Lower lobe of right lung (tissue), 2 donors: ENCODE results near the gene PRKD3. TPM values are rescaled to one million over a fixed set of nuclear protein-coding genes. Genes with fewer than 3 reads are reported as not detected.

Experiments used
- ATAC-seq, 2 donors: fragments of 200-7000 bp; cut with Tn5 transposase; one replicate each; pipeline ENCODE4 v1.9.1; 2020 to 2022; ENCODE audit warnings: mild to moderate bottlenecking in 2 of 2, moderate library complexity in 2 of 2
- DNase-seq: peaks from one replicate; pipeline ENCODE4 v3.0.0-alpha.2; 2020
- H3K27ac ChIP-seq: fragments of 200-600 bp; one replicate; pipeline ENCODE4 v1.8.0; 2022
- H3K27me3 ChIP-seq: fragments of 200-600 bp; one replicate; pipeline ENCODE4 v1.8.0; 2022; ENCODE audit warnings: low read depth
- H3K36me3 ChIP-seq: fragments of 200-600 bp; one replicate; pipeline ENCODE4 v1.8.0; 2022; ENCODE audit warnings: mild to moderate bottlenecking
- H3K4me1 ChIP-seq: fragments of 200-600 bp; one replicate; pipeline ENCODE4 v1.8.0; 2022
- H3K4me3 ChIP-seq: fragments of 200-600 bp; one replicate; pipeline ENCODE4 v1.8.0; 2022; ENCODE audit warnings: mild to moderate bottlenecking
- H3K9me3 ChIP-seq: fragments of 200-600 bp; one replicate; pipeline ENCODE4 v1.8.0; 2022
- intact Hi-C: fragments of 100-400 bp; cut with DNase I; formaldehyde crosslinking; loops from one replicate; pipeline ENCODE4 v1.11.0; 2022
- total RNA-seq: library from RNA; stranded (reverse); fragmentation: NEBNext Ultra II Directional; extraction: Animal tissue kit (Norgen Biotek cat#: 25700); gene quantifications from one replicate; pipeline ENCODE4 v1.2.1, GENCODE V29; 2021
- TF ChIP-seq, protein P1 (sequence below): fragments of 200-600 bp; IDR thresholded peaks from one replicate; pipeline ENCODE4 v1.8.0; 2022; ENCODE audit warnings: antibody characterized with exemption, mild to moderate bottlenecking
- donor health status: DM: no; HTN: yes; CAD: no; lungs with severe emphysema.

PRKD3 gene
- total RNA-seq, 1 donor from 2014 or later: 39.3 TPM

- Histone ChIP-seq H3K27me3 (no peaks in the 10 kb centered on the region), H3K27ac (no peak overlapping the region), H3K4me3 (no peak overlapping the region), H3K9me3 (no peaks in the 10 kb centered on the region), H3K36me3 (no peaks in the 10 kb centered on the region), H3K4me1 (no peaks in the 10 kb centered on the region)
- ATAC-seq (no peak), DNase-seq (no peak)
- intact Hi-C loops: no loop called here
- TF ChIP-seq, protein P1, sequence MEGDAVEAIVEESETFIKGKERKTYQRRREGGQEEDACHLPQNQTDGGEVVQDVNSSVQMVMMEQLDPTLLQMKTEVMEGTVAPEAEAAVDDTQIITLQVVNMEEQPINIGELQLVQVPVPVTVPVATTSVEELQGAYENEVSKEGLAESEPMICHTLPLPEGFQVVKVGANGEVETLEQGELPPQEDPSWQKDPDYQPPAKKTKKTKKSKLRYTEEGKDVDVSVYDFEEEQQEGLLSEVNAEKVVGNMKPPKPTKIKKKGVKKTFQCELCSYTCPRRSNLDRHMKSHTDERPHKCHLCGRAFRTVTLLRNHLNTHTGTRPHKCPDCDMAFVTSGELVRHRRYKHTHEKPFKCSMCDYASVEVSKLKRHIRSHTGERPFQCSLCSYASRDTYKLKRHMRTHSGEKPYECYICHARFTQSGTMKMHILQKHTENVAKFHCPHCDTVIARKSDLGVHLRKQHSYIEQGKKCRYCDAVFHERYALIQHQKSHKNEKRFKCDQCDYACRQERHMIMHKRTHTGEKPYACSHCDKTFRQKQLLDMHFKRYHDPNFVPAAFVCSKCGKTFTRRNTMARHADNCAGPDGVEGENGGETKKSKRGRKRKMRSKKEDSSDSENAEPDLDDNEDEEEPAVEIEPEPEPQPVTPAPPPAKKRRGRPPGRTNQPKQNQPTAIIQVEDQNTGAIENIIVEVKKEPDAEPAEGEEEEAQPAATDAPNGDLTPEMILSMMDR: no peak
Observed at GRCh38 chr2:37333256-37333655, 8.6 kb upstream of the PRKD3 start.

DNA sequence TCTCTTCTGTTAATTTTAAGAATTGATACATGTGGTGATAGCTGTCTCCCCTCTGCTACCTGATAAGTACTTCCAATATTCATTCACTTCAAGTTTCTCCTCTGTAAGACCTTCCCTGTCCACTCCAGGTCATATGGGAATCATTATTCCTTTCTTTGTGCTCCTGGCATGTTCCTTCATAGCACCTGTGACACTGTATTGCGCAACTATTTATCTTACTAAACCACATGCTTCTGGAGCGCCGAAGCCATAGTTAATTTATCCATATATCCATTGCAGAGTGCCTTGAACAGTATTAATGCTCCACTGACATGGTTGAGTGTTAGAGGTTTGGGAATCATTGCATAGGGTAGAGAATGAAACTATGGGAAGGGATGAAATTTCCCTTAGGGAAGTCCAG is 7.9 kb upstream of the PRKD3 start:
- no peaks in the 10 kb centered on the region for H3K27me3 ChIP-seq
- no peaks in the 10 kb centered on the region for H3K4me1 ChIP-seq
- intact Hi-C loops: no loop called here

DNA sequence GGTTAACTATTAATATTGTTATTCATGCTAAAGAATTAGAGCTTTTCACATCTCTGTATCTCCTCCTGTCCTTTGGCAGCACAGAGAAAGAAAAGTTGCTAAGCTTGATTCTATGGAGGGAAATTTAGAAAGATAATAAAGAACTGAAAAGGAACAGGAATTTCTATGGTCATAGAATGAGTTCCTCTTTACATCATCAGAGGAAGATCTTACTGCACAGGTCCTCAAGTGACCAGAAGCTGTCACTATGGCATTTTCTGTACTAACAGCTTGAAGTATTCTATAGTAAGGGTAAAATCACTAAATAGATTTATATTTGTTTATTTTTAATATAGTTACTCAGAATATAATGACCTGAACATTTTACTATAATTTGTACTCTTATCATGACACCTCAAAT is 6.0 kb upstream of the PRKD3 start:
- Histone ChIP-seq H3K4me1 (peaks cover 14% of the 10 kb centered on the region), H3K9me3 (no peaks in the 10 kb centered on the region), H3K27ac (no peak overlapping the region), H3K4me3 (no peak overlapping the region), H3K27me3 (no peaks in the 10 kb centered on the region), H3K36me3 (no peaks in the 10 kb centered on the region)
- ATAC-seq: no peak
- TF ChIP-seq, protein P1: no peak
- DNase-seq: no peak
- intact Hi-C loops: no loop called here

More for the DNA sequence above, 7.9 kb upstream of the PRKD3 start:
- DNase-seq (no peak), ATAC-seq (no peak)
- no peak overlapping the region for H3K27ac ChIP-seq
- no peaks in the 10 kb centered on the region for H3K36me3 ChIP-seq
- H3K9me3 ChIP-seq: no peaks in the 10 kb centered on the region
- H3K4me3 ChIP-seq: no peak overlapping the region
- TF ChIP-seq, protein P1: no peak

GRCh38 chr2:37326866-37327634 is 2.4 kb upstream of the PRKD3 start:
- ATAC-seq: peak in 1 of 2 donors; percentile 32
- Histone ChIP-seq H3K27ac (peak overlapping the region; percentile 89), H3K36me3 (no peaks in the 10 kb centered on the region), H3K4me3 (peak overlapping the region; percentile 84), H3K27me3 (no peaks in the 10 kb centered on the region), H3K4me1 (peaks cover 32% of the 10 kb centered on the region), H3K9me3 (no peaks in the 10 kb centered on the region)
- TF ChIP-seq, protein P1: no peak
- DNase-seq: no peak
- intact Hi-C loops: no loop called here

GRCh38 chr2:37326285-37326684 is 1.7 kb upstream of the PRKD3 start:
- ATAC-seq: peak; percentile 61 to 77
- H3K36me3 ChIP-seq: no peaks in the 10 kb centered on the region
- no peak for DNase-seq
- peak overlapping the region; percentile 89 for H3K27ac ChIP-seq
- intact Hi-C loops: no loop called here
- H3K27me3 ChIP-seq: no peaks in the 10 kb centered on the region
- H3K9me3 ChIP-seq: no peaks in the 10 kb centered on the region
- H3K4me3 ChIP-seq: peak overlapping the region; percentile 84
- peaks cover 40% of the 10 kb centered on the region for H3K4me1 ChIP-seq
- TF ChIP-seq, protein P1: no peak
